Subcutaneous adipose tissue (tissue), 4 donors: ENCODE measurements around the gene PTPRN2. TPM values are rescaled to one million over a fixed set of nuclear protein-coding genes. Genes with fewer than 3 reads are reported as not detected.

Experiments
- CTCF ChIP-seq: fragments of 450-650 bp; IDR thresholded peaks from one replicate; pipeline ENCODE4 v1.5.1; 2016; ENCODE audit warnings: low read depth, mild to moderate bottlenecking, control low read depth, antibody characterized with exemption, moderate library complexity
- total RNA-seq, 4 donors: library from RNA; depleted of rRNA; stranded (reverse); fragments of >200 nt; gene quantifications; one replicate each; pipeline ENCODE4 v1.1.0, GENCODE V29; 2016

The PTPRN2 gene
- total RNA-seq, 4 donors from 2014 or later: 2.0 to 4.6 (median 3.7) TPM

- TF ChIP-seq CTCF: no peak
Observed at GRCh38 chr7:157853076-157853788, 734.4 kb downstream of the PTPRN2 start.

DNA sequence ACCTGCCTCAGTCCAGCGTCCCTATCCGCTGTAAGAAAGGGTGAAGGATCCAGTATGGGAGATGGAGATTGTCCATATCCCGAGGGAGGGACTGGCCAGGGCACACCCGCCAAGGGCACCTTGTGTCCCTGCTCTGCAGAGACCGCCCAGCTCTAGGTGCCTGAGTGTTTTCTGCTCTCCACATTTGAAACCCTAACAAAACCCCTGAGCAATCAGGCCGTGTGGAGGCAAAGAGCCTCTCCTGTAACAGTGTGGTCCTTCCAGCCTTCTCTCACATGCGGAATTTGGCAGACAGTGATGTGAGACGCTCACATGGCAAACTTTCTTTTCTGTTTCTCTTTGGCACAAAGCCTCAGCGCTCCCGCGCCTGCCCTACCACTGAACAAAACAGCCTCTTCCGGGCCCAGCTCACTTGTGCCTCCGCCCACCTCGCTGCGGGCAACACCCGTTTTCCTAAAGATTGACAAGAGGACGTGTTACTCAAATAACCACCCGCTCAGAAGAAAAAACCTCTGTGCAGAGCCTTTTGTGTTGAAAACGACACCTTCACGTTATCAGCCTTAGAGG lies 736.0 kb downstream of the PTPRN2 start:
- TF ChIP-seq CTCF: no peak

DNA sequence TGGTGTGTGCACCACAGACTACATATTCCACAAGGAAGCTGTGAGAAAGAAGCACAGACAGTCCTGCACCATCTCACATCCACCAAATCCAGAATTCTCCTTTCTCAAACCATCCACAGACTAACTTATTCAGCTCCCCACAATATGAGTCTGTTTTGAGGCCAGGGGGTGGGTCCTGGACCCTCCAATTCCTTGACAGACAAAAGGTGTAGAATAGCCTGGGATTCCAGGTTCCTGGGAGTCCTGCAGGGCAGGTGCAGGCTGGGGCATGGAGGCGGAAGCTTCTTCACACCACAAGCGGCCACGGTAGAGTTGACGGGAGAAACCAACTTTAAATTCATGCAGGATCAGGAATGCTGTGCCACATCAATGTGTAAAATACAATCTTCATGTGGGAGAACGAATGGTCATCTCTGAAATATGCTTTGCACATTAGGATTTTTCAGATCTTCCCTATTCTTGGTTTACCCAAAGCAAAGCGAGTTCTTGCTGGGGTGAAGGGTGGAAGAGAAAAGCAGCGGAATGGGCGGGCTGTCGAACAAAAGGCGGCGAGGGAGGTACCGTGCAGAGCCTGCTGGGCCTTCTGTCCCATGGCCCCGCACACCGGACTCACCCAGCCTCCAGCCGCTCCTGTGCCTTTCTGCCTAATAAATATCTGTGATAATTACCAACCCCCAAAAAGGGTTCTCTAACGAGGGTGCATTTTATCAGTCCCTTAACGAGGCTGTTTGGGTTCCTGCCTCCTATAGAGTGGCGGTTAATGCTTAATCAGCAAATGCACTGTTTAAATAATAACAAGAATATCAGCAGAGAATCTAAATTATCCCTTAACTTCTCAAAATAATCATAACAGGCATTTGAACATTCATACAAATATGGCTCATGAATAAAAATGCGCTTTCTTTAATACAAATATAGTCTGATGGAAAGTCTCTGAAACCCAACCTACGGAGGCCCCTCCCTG lies 736.9 kb downstream of the PTPRN2 start:
- TF ChIP-seq CTCF: no peak

- TF ChIP-seq CTCF: no peak
Observed at GRCh38 chr7:157849726-157850125, 737.9 kb downstream of the PTPRN2 start.

DNA sequence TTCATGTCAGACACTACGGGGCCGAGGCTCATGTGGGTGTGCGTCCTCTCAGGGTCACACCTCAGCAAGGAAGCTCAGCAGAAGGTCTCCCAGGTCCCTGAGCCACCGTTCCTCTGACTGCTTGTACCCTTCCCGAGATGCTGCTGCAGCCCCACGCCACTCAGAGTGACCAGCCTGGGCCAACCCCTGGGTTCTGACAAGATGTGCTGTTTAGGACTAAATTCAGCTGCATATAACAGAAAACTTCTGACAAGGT lies 738.4 kb downstream of the PTPRN2 start:
- no peak for TF ChIP-seq CTCF

DNA sequence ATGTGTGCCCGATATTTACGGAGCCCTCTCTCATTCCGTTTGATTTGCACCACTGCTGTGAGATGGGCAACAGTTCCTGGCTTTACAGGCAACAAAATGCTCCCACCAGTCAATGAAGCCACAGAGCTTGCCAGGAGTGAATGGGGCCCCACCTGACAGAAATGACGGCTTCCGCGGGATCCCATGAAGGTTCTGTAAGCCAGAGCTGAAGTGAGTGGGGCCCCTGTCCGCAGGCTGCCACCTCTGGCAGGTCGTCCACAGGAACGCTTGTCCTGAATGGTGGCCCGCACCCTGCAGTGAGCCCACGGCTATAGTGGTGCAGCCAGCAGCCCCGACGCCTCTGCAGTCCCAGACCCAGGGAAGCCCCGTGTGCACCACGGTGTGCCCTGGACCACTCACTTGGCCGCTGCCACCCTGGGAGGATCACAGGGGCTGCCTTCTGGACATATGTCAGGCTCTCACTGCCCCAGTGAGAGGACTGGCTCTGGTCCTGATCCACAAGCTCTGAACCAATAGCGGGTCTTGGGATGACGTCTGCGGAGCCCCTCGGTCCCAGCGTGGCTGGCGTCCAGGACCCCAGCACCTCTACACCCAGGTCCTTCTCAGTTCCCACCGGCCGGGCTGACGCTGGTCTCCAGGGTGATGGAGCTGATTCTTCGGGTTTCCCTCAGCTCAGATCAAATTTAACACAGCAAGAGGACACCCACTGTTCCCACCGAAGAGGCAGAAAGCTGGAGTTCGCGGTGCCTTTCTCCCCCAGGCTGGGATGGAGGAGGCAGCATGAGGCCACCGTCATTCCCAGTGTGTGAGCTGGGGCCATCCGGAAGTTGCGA lies 738.9 kb downstream of the PTPRN2 start:
- TF ChIP-seq CTCF: no peak
